Measurements from ENCODE around the gene ZNF419.
A peak's percentile ranks its signal among the peaks of the same experiment; 100 is the strongest.
"Not testable (repeated sequence)": the region's sequence is repeated elsewhere in the genome, so short reads cannot be mapped to it uniquely, and the experiment has no call there.

The ZNF419 gene

DNA sequence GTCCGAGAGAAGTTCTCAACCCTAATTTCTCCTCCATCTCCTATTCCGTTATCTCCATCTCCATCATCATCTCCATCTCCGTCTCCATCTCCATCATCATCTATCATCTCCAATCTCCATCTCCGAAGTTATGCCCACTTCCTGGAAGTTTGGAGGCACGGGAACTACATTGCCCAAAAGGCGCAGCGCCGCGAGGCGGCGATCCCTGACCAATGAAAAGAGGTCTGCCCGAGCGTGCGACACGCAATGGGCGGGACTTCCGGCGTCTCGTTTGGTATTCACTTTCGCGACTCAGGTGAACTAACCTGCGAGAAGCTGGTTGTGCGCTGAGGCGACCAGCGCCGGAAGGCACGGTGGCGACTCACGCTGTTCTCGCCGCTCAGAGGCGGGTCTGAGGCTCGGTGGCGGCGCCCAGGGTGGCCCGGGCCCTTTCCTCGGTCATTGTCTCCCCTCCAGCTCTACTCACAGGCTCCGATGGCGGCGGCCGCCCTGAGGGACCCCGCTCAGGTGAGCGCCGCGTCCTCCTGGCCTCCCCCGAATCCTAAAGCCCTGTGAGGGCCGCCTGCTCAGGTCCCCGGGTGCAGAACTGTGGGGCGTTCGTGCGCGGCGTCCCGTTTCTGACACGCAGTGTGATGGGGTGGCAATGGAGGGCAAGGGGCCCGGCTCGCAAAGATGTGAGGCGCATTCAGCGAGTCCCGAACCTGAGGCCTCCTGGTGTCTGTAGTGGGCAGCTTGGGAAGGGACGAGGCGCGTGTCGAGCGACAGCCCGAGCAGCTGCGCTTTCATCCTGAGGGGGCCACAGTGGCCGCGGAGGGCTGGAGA lies at the start of gene ZNF419:
TSS of gene ZNF419 (plus strand) at position 274 of the 822 bp plus-strand sequence. CDS start at position 475, 201 bp downstream.
- peak; percentile 94 for DNase-seq (ENCODE audit: low spot score)

DNA sequence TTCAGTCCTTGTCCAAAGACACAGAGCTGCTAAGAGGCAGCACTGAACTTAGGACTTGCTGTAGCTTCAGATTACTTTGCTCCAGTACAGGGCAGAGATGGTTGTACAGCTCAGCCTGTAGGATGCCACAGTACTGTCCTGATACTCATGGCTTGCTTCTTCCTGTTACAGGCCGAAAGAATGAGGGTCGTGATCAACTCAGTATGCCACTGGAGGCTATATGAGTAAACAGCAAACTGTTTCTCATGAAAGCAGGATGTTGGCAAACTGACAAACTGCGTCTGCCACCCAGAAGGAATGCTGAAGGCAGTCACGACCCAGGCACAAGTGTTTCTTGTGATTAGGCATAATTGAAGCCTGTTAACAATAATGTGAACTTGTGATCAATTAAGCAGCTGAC lies 49.6 kb upstream of the ZNF419 start:
- no peak for DNase-seq (ENCODE audit: low spot score)

DNA sequence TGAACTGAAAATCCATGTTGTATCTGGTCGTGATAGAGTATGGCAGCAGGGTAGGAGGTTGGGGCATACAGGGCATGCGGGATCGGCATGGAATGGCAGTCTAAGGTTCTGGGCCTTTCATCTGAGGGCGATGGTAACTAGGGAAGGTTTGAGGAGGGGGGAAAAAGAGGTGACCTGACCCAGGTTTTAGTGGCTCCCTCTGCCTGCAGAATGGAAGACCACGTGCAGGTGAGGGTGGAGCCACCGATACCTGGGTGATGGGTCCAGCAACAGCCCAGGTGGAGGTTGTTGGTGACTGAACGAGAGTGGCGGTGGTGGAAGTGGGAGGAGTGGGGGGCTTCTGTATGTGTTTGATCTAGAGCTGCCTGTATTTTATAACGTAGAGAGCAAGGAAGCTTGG lies 48.6 kb upstream of the ZNF419 start:
- no peak for DNase-seq (ENCODE audit: low spot score)

DNA sequence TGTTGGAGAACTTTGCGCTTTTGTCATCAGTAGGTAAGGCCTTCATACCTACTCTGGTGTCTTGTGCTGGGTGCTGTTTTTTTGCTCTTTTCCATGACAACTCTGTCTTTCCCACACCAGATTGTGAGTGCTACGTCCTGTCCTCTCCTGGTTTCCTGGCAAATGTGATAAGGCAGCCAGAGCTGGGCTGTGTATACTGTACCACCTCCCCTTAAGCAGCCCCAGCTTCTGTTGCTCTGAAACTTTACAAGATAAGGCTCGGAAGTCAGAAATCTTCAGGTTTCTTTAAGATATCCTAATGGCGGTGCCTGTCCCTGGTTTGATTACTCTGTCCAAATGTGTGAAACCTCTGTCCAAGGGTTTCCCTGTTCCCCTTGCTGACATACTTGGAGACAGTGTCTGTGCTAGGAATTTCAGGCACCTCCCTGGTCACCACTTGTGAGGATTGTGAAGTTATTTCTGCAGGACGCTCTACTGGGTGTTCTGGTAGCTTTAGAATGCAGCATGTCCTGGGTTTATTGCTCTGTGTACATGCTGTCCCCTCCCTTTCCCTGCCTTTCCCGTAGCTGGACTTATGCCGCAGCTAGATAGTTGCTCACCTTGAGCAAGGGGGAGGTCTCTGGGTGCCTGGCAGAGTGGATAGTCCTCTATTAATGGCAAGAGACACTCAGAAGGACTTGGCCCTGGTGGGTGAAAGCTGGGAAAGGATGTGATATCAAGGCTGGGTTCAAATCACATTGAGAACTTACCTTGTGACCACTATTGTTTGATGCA lies 45.4 kb upstream of the ZNF419 start:
- DNase-seq (ENCODE audit: low spot score) = no peak

- DNase-seq (ENCODE audit: low spot score) = peak; percentile 3
These were observed 44.3 kb upstream of the ZNF419 start for GRCh38 chr19:57443121-57443696.

- no peak for DNase-seq (ENCODE audit: low spot score)
These were observed 35.2 kb upstream of the ZNF419 start for GRCh38 chr19:57452307-57452706.

DNA sequence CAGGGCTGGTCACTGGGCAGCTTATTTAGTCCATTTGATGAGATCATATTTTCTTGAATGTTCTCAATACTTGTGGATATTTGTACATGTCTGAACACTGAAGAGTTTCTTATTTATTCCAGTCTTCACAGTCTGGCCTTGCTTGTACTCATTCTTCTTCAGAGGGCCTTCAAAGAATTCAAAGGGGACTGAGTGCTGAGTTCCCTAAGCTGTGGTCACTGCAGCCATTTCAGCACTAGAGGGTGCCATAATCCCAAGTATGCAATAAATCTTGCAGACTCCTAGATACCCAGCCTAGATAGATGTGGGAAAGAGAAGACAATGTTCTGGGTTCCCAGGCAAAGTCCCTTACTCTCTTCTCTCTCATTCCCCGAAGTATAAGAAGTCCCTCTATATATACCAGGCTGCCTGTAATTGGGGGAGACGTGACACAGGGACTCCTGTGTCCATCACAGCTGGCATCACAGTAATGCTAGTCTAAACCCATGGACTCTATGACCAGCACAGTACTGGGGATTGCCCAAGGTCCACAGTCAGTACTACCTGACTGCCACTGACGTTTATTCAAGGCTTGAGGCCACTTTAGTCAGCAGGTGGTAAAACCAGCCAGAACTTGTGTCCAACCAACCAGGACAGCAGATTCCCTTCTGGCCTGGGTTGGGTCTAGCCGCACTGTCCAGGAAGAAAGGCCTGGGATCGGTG lies 21.7 kb upstream of the ZNF419 start:
- DNase-seq (ENCODE audit: low spot score) = peak; percentile 32

DNA sequence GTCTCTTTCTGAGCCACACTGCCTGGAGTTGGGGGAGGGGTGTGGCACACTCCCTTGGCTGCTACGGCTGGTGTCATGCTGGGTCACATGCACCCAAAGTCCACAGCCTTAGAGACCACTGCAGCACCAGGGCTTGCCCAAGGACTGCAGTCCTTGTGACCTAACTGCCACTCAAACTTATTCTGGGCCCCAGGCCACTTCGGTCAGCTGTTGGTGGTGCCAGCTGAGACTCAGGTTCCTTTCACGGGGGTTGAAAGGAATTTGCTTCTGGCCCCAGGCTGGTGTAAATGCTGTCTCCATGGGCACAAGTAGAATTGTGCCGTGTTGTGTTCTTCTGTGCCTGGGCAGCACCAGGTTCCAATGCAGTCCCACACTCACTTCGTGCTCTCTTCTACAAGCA lies 21.1 kb upstream of the ZNF419 start:
- no peak for DNase-seq (ENCODE audit: low spot score)

GRCh38 chr19:57473646-57474045 lies 13.9 kb upstream of the ZNF419 start:
- no peak for DNase-seq (ENCODE audit: low spot score)

- peak; percentile 98 for DNase-seq (ENCODE audit: low spot score)
These were observed 10.2 kb upstream of the ZNF419 start, which contains the start of gene ZNF772 for GRCh38 chr19:57477191-57478008. Gene ZNF772, minus strand, starts transcription at chr19:57477566. Its CDS starts 257 bp downstream, at chr19:57477309.

DNA sequence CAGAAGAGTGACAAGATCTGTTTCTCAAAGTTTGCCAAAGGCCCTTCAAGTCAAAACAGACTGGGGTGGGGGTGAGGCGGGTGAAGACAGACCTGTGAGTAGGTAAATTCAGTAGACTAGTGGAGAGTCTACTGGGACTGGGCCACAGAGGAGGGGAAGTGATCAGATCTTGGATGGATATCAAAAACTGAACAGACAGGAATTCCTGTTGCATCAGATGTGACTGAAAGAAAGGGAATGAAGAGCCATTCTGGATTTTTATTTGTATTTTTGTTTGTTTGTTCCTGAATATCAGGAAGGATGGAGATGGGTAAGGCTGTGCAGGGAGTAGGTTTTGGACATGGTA lies 722 bp downstream of the ZNF419 start:
- not testable (repeated sequence) for DNase-seq (ENCODE audit: low spot score)

GRCh38 chr19:57499332-57499679 lies 11.8 kb downstream of the ZNF419 start:
- not testable (repeated sequence) for DNase-seq (ENCODE audit: low spot score)

- peak; percentile 95 for DNase-seq (ENCODE audit: low spot score)
These were observed 12.3 kb downstream of the ZNF419 start, which contains the start of gene ZNF773 for GRCh38 chr19:57499680-57500395. Gene ZNF773, plus strand, starts transcription at chr19:57499938. Its CDS starts 143 bp downstream, at chr19:57500081.

DNA sequence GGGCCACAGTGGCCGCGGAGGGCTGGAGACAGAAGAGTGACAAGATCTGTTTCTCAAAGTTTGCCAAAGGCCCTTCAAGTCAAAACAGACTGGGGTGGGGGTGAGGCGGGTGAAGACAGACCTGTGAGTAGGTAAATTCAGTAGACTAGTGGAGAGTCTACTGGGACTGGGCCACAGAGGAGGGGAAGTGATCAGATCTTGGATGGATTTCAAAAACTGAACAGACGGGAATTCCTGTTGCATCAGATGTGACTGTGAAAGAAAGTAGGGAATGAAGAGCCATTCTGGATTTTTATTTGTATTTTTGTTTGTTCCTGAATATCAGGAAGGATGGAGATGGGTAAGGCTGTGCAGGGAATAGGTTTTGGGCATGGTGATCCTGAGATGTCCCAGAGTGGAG lies 12.8 kb downstream of the ZNF419 start:
- not testable (repeated sequence) for DNase-seq (ENCODE audit: low spot score)

DNA sequence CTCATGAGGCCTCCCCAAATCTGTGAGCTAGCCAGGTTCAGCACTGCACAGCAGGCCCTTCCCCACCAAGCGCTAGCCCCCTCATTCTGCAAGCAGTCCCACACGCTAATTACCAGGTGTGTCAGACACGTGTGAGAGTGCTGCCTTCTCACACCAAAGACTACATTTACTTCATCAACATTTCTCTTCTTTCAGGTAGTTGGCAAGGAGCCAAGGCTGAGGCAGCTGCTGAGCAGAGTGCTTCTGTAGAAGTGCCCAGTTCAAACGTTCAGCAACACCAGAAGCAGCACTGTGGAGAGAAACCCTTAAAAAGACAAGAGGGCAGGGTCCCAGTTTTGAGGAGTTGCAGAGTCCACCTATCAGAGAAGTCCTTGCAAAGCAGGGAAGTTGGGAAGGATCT lies 18.6 kb downstream of the ZNF419 start:
- no peak for DNase-seq (ENCODE audit: low spot score)

GRCh38 chr19:57511484-57511883 lies 23.9 kb downstream of the ZNF419 start:
- DNase-seq (ENCODE audit: low spot score) = no peak

- DNase-seq (ENCODE audit: low spot score) = peak; percentile 10
These were observed 25.3 kb downstream of the ZNF419 start for GRCh38 chr19:57512845-57513244.

GRCh38 chr19:57515255-57515654 lies 27.7 kb downstream of the ZNF419 start:
- no peak for DNase-seq (ENCODE audit: low spot score)

DNA sequence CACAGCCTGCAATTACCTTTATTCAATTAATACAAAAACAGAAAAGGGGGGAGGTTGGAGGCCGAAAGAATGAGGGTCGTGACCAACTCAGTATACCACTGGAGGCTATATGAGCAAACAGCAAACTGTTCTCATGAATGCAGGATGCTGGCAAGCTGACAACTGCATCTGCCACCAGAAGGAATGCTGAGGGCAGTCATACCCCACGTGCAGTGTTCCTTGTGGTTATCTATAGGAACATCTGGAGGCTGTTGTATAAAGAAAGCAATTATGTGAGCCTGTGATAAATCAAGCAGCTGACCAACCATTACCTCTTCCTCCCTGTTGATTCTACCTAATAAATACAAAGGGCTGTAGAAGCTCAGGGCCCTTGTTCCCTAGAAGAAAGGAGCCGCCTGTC lies 30.5 kb downstream of the ZNF419 start:
- not testable (repeated sequence) for DNase-seq (ENCODE audit: low spot score)

DNA sequence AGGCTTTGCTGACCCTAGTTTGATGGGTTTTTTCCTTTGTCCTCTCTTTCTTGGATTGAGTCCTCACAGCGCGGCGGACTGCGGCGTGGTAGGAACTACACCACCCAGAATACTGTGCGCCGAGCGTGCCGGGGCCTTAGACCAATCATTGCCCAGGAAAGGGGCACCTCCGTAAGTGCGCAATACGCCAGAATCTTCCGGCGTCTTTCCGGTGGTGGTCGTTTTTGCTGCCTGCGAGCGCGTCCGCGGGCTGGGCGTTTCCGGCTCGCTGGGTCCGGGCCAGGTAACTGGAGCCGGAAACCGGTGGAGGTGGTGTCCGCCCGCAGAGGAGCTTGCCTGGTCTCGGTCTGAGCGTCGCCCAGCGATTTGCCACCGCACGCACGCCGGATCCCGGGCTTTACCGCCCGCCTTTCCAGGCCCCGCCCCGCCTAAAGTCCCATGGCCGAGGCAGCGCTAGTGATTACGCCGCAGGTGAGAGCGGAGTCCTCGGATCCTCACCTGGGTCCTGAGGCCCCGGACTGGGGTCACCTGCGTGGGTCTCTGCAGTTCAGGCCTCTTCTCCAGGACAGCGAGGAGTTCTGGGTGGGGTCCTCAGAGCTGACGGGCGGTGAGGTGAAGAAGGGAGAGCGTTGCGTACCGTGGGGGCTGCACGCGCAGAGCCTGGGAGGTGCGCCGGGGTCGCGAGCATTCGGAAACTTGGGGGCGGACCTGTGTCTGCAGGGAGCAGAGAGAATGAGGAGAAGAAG lies 39.8 kb downstream of the ZNF419 start, which contains the start of gene ZNF549:
TSS of gene ZNF549 (plus strand) at position 221 of the 746 bp plus-strand sequence. CDS start at position 439, 218 bp downstream.
- peak; percentile 96 for DNase-seq (ENCODE audit: low spot score)
